Measurements from ENCODE around the gene PLEKHG4B. TPM values are rescaled to one million over a fixed set of nuclear protein-coding genes. Genes with fewer than 3 reads are reported as not detected.

The PLEKHG4B gene
- total and polyA plus RNA-seq, 4 donors: under 0.01 to 0.05 (median 0.01) TPM; not detected in 1

DNA sequence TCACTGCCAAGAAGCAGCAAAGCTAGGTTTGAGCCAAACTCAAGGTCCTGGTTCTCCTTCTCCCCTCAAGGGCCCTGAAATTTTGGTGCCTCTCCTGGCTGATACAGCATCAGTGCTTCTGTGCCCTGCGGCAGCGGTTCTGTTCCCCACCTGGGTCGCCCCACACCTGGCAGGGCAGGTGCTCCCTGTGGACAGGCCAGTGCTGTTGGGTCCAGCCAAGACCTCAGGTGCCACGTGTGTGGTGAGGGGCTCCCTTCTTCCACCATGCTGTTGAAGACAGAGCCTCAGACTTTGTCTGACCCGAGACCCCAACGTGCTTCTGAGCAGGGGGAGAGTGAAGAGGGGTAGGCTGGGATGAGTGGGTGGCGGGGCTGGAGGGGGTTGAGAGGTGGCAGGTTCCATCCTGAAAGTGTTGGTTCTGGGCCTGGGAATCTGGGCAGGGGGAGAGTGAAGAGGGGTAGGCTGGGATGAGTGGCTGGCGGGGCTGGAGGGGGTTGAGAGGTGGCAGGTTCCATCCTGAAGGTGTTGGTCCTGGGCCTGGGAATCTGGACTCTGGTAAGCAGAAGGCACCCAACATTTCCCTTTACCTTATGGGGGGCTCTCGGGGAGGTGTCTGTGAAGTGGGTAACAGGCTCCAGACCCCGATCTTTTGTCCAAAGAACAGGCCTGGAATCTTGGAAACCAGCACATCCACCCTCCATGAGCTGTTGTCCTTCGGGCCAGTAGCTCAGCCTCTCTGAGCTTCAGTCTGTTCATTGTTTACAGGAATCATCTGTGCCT, 2.3 kb downstream of the PLEKHG4B start (continued):
- TF ChIP-seq, protein P1, sequence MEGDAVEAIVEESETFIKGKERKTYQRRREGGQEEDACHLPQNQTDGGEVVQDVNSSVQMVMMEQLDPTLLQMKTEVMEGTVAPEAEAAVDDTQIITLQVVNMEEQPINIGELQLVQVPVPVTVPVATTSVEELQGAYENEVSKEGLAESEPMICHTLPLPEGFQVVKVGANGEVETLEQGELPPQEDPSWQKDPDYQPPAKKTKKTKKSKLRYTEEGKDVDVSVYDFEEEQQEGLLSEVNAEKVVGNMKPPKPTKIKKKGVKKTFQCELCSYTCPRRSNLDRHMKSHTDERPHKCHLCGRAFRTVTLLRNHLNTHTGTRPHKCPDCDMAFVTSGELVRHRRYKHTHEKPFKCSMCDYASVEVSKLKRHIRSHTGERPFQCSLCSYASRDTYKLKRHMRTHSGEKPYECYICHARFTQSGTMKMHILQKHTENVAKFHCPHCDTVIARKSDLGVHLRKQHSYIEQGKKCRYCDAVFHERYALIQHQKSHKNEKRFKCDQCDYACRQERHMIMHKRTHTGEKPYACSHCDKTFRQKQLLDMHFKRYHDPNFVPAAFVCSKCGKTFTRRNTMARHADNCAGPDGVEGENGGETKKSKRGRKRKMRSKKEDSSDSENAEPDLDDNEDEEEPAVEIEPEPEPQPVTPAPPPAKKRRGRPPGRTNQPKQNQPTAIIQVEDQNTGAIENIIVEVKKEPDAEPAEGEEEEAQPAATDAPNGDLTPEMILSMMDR (IDR thresholded peaks at IDR 0.05; ENCODE audit: low read depth, low read length, missing input control): no peak
- TF ChIP-seq, protein P2, sequence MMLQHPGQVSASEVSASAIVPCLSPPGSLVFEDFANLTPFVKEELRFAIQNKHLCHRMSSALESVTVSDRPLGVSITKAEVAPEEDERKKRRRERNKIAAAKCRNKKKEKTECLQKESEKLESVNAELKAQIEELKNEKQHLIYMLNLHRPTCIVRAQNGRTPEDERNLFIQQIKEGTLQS (IDR thresholded peaks at IDR 0.05): no peak
- TF ChIP-seq HNF4G (IDR thresholded peaks at IDR 0.05) (no peak), GABPA (IDR thresholded peaks at IDR 0.05 in 1 of 2, conservative IDR thresholded peaks at IDR 0.05 in 1 of 2) (no peak), NR2F2 (IDR thresholded peaks at IDR 0.05) (no peak), RAD21 (IDR thresholded peaks at IDR 0.05) (no peak), FOXA1 (IDR thresholded peaks at IDR 0.05) (no peak), HNF4A (conservative IDR thresholded peaks at IDR 0.05) (no peak), JUND (IDR thresholded peaks at IDR 0.05) (no peak)

DNA sequence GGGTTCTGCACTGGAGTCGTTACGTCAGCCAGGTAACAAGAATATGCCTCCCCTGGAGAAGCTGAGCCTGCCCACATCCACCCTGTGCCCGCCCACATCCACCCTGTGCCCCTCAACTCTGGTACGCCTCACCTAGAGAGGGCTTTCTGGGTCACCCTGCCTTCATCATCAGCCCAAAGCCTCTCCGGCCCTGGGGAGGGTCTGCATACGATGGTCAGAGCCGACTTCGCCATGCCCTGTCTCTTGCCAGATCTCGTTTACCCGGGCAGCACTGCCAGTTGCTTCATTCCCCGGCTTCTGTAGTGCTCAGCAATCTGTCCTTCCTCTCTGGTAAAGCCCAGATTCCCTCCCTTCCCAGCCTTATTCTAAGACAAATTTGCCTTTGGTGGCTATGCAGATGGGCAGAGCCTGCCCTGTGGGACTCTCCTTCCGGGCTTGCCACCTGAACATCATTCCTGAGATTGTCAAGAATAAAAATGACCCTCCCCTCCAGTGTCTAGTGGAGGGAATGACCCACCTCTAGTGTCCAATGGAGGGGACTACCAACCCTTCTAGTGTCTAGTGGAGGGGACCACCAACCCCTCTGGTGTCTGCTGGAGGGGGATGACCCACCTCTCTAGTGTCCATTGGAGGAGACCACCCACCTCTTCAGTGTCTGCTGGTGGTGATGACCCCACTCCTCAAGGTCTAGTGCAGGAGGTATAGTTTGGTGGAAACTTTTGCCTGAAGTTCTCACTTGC, 3.4 kb downstream of the PLEKHG4B start:
- no peak overlapping the region for H3K4me3 ChIP-seq (ENCODE audit: low read depth in 1 of 3, low read length in 3 of 3)
- no peak overlapping the region for H3K9ac ChIP-seq (ENCODE audit: low read depth in 1 of 2, low read length in 2 of 2)
- no peak for TF ChIP-seq TAF1 (conservative IDR thresholded peaks at IDR 0.05)
- no peak for TF ChIP-seq FOXA2 (IDR thresholded peaks at IDR 0.05)
- TF ChIP-seq EGR1 (IDR thresholded peaks at IDR 0.05; ENCODE audit: low read depth in 2 of 2): no peak
- no peak for TF ChIP-seq NR2F2 (IDR thresholded peaks at IDR 0.05)
- TF ChIP-seq HNF4G (IDR thresholded peaks at IDR 0.05): no peak
- no peak for TF ChIP-seq YY1 (IDR thresholded peaks at IDR 0.05)
- TF ChIP-seq, protein P3, sequence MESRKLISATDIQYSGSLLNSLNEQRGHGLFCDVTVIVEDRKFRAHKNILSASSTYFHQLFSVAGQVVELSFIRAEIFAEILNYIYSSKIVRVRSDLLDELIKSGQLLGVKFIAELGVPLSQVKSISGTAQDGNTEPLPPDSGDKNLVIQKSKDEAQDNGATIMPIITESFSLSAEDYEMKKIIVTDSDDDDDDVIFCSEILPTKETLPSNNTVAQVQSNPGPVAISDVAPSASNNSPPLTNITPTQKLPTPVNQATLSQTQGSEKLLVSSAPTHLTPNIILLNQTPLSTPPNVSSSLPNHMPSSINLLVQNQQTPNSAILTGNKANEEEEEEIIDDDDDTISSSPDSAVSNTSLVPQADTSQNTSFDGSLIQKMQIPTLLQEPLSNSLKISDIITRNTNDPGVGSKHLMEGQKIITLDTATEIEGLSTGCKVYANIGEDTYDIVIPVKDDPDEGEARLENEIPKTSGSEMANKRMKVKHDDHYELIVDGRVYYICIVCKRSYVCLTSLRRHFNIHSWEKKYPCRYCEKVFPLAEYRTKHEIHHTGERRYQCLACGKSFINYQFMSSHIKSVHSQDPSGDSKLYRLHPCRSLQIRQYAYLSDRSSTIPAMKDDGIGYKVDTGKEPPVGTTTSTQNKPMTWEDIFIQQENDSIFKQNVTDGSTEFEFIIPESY (IDR thresholded peaks at IDR 0.05): no peak
- TF ChIP-seq, protein P4, sequence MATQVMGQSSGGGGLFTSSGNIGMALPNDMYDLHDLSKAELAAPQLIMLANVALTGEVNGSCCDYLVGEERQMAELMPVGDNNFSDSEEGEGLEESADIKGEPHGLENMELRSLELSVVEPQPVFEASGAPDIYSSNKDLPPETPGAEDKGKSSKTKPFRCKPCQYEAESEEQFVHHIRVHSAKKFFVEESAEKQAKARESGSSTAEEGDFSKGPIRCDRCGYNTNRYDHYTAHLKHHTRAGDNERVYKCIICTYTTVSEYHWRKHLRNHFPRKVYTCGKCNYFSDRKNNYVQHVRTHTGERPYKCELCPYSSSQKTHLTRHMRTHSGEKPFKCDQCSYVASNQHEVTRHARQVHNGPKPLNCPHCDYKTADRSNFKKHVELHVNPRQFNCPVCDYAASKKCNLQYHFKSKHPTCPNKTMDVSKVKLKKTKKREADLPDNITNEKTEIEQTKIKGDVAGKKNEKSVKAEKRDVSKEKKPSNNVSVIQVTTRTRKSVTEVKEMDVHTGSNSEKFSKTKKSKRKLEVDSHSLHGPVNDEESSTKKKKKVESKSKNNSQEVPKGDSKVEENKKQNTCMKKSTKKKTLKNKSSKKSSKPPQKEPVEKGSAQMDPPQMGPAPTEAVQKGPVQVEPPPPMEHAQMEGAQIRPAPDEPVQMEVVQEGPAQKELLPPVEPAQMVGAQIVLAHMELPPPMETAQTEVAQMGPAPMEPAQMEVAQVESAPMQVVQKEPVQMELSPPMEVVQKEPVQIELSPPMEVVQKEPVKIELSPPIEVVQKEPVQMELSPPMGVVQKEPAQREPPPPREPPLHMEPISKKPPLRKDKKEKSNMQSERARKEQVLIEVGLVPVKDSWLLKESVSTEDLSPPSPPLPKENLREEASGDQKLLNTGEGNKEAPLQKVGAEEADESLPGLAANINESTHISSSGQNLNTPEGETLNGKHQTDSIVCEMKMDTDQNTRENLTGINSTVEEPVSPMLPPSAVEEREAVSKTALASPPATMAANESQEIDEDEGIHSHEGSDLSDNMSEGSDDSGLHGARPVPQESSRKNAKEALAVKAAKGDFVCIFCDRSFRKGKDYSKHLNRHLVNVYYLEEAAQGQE (IDR thresholded peaks at IDR 0.05): no peak
- TF ChIP-seq, protein P2 (IDR thresholded peaks at IDR 0.05): no peak
- TF ChIP-seq RAD21 (IDR thresholded peaks at IDR 0.05): no peak
- TF ChIP-seq SP1 (IDR thresholded peaks at IDR 0.05): no peak
- no peak for TF ChIP-seq HNF4A (conservative IDR thresholded peaks at IDR 0.05)
- TF ChIP-seq RXRA (IDR thresholded peaks at IDR 0.05): no peak
- TF ChIP-seq JUND (IDR thresholded peaks at IDR 0.05): no peak
- peaks cover 0 to 21% (median 10%) of the 10 kb centered on the region in 4 donors for H3K27me3 ChIP-seq (ENCODE audit: control insufficient read depth in 4 of 4, insufficient read depth in 4 of 4, low read length in 3 of 4)
- no peak for DNase-seq (ENCODE audit: low spot score)
- H3K36me3 ChIP-seq (ENCODE audit: control insufficient read depth in 4 of 4, insufficient read depth in 3 of 4, low read depth in 1 of 4, low read length in 3 of 4): no peaks in the 10 kb centered on the region
- H3K27ac ChIP-seq (ENCODE audit: low read depth in 1 of 2, low read length in 2 of 2): no peak overlapping the region
- H3K4me1 ChIP-seq (ENCODE audit: control insufficient read depth in 4 of 4, insufficient read depth in 4 of 4, low read length in 3 of 4): peaks cover 0 to 4% (median under 1%) of the 10 kb centered on the region in 4 donors
- H3K9me3 ChIP-seq (ENCODE audit: control insufficient read depth in 4 of 4, low read length in 3 of 4): no peaks in the 10 kb centered on the region
- 78% methylated on average over 12 of the region's 12 CpGs for WGBS
